VCaP (cell line): Measurements from ENCODE around the gene ZNF124.

Source experiments
- H3K27ac ChIP-seq: fragments of 450-650 bp; 2 replicates; pipeline ENCODE4 v1.5.1; 2017
- TF ChIP-seq, protein P1 (sequence below): fragments of 450-650 bp; conservative IDR thresholded peaks from 2 replicates; pipeline ENCODE4 v1.5.1; 2017; ENCODE audit warnings: mild to moderate bottlenecking, moderate library complexity

Gene ZNF124

DNA sequence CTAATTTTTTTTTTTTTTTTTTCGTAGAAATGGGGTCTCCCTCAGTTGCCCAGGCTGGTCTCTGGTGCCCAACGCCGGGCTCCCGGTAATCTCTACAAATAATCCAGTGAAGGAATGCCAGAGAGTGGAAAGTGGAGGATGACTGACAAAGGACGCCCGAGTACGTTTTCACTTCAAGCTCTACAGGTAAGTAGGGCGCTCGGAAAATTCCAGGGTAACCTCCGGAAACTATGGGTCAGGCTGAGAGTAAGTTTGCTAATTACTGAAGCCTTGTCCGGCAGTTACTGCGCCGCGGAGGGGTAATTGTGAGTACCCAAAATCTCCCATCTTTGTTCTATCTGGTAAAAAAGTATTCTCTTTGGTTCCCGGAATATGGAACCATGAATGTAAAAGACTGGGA is 65.9 kb downstream of the ZNF124 start:
- TF ChIP-seq, protein P1, sequence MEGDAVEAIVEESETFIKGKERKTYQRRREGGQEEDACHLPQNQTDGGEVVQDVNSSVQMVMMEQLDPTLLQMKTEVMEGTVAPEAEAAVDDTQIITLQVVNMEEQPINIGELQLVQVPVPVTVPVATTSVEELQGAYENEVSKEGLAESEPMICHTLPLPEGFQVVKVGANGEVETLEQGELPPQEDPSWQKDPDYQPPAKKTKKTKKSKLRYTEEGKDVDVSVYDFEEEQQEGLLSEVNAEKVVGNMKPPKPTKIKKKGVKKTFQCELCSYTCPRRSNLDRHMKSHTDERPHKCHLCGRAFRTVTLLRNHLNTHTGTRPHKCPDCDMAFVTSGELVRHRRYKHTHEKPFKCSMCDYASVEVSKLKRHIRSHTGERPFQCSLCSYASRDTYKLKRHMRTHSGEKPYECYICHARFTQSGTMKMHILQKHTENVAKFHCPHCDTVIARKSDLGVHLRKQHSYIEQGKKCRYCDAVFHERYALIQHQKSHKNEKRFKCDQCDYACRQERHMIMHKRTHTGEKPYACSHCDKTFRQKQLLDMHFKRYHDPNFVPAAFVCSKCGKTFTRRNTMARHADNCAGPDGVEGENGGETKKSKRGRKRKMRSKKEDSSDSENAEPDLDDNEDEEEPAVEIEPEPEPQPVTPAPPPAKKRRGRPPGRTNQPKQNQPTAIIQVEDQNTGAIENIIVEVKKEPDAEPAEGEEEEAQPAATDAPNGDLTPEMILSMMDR: no peak
- H3K27ac ChIP-seq: no peak overlapping the region
